Stimulated activated naive CD8-positive, alpha-beta T cell treated with anti-CD3 and anti-CD28 coated beads, Interleukin-15, Interleukin-2, amounts not matched to agents 100 U/mL and 50 U/mL, for 24 hours (primary cell): ENCODE data around the gene AOPEP.

Experiments used
- ATAC-seq: fragments of 150-1000 bp; cut with Tn5 transposase; one replicate; pipeline ENCODE4 v1.10.0; 2021
- DNase-seq: peaks from one replicate; pipeline ENCODE4 v3.0.0; 2021

Gene AOPEP

GRCh38 chr9:94993821-94994165 is 267.3 kb downstream of the AOPEP start:
- DNase-seq = no peak
- no peak for ATAC-seq

DNA sequence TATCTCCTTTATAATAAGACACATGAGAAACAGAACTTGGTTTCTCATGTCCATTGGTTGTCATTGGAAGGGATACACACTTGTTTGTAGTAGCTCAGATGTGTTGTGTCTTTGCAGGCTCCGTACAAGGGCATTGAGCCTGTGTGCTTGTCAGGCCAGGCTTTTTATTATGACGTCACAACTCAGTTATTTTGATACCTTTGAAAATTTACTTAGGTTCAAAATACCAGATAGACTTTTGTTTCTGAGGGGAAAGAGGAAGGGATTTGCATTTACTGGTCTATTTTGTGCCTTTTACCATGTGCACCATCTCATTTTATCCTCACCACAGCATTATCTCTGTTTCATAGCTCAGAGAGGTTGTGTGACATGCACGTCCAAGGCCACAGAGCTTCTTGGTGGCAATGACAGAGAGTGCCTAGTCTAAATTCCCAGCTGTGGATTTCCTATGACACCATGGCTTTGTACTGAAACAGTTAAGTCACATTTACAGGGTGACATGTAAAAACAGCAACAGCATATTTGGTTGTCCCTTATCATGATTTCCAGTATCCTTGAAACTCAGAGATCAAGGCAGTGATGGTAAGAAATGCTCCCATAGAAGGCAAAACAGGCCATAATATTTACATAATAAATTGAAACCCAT is 268.7 kb downstream of the AOPEP start:
- DNase-seq = no peak
- ATAC-seq = no peak

- no peak for DNase-seq
- no peak for ATAC-seq
Measured at GRCh38 chr9:94996641-94997040, 270.1 kb downstream of the AOPEP start.

GRCh38 chr9:94997727-94998126 is 271.2 kb downstream of the AOPEP start:
- ATAC-seq (no peak), DNase-seq (no peak)

DNA sequence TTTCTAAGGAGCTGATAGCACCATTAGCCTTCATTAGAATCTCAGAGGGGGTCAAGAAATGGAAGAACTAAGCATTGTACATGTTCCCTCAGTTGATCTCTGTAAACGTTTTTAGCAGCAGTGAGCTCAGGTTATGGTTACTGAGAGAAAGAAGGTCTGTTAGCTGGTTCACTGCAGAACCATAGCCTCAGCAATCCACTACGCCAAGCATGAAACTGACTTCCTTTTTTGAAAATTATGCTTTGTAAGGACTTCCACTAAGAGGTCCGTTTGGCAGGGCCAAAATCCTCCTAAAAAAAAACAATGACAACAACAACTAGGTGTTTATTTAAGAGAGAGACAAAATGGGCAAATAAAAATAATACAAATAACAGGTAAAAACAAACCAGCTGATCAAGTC is 273.3 kb downstream of the AOPEP start:
- DNase-seq = no peak
- no peak for ATAC-seq

GRCh38 chr9:95000821-95001220 is 274.3 kb downstream of the AOPEP start:
- no peak for ATAC-seq
- DNase-seq = no peak

- ATAC-seq (no peak), DNase-seq (no peak)
Measured at GRCh38 chr9:95001720-95002119, 275.2 kb downstream of the AOPEP start.

- no peak for ATAC-seq
- DNase-seq = peak; percentile 32
Measured at GRCh38 chr9:95003689-95004410, 277.4 kb downstream of the AOPEP start.

DNA sequence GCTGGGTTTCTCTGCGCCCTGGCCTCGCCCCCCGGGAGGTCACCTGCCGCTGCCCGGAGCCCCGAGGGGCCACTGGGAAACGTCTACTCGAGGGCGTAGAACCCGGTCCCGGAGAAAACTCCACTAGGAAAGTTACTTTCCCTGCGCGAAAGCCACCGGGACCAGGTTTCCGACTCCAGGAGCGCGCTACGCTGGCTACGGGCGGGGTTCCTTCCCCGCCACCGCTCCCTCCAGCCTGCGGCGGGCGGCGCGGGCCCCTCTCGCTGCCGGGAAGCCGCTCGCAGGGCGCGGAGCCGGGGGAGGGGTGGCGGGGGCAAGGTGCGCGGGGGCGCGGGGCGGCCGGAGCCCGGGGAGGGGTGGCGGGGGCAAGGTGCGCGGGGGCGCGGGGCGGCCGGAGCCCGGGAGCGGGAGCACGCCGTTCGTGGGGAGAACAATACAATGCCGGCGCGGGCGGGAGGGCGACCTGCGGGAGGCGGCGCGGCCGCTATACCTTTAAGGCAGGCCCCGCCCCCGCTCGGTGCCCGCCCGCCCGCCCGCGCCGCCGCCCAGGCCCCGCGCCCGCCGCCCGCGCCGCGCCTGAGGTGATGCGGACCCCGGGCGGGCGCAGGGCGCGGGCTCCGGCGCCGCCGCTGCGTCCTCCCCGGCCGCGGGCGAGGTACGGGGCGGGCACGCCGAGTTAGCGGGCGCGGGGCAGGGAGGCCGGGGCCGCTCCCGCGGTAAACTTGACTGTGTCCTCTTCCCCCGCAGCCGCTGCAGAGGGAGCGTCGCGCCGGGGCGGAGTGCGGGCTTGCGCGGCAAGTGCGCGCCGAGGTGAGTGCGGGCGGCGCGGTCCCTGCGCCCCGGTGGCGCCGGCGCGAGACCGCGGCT is 278.1 kb downstream of the AOPEP start:
- ATAC-seq = peak; percentile 61
- peak; percentile 32 for DNase-seq

- ATAC-seq (no peak), DNase-seq (no peak)
Measured at GRCh38 chr9:95005278-95006143, 279.0 kb downstream of the AOPEP start.

DNA sequence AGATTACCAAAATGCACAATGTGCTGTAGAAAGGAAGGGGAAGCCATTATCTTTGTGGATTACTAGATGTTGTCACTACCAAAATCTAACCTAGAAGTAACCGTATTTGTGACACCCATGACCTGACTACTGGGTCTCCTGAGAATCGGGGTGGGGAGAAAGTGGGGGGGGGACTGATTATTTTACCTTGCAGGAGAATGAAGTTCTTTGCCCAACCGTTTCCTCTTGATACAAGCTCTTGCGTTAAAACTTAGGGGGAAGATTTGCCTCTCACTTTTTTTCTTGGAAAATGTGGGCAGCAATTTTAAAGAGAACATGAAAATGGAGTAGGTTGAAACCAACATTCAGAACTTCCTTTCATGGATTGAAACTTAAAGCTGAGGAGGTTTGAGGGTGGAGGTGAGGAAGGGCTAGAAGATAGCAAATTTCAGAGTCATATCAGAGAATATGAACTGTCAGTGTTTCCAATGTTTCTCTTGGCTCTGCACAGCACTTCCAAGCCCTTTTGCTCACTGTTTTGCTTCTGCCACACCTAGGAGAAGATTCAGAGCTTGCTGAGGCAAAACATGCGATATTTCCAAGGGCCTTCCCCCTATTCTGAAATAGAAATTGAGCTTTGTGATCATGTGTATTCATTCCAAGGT is 280.8 kb downstream of the AOPEP start:
- peak; percentile 60 for ATAC-seq
- DNase-seq = no peak

GRCh38 chr9:95008151-95008771 is 281.8 kb downstream of the AOPEP start:
- DNase-seq (no peak), ATAC-seq (no peak)

DNA sequence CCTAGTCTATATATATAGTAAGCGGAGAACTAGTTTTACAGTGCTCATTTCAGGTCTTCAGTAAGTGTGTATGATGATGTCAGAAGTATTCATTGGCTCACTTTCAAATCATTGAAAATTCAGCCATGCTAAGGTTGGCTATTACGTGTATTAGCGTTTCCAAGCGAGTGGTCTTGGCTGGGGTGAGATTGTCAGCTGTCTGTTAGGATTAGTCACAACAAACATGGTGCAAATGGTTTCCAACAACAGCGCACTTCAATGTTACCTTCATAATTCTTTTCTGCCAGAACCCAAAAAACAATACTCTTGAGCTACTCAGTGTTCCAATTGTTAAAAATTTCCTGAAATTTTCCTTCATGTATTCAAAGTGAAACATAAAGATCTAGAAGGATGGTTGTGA is 283.0 kb downstream of the AOPEP start:
- DNase-seq = no peak

GRCh38 chr9:95010431-95010838 is 283.9 kb downstream of the AOPEP start:
- ATAC-seq (no peak), DNase-seq (no peak)

More for the DNA sequence above, 283.0 kb downstream of the AOPEP start:
- no peak for ATAC-seq

DNA sequence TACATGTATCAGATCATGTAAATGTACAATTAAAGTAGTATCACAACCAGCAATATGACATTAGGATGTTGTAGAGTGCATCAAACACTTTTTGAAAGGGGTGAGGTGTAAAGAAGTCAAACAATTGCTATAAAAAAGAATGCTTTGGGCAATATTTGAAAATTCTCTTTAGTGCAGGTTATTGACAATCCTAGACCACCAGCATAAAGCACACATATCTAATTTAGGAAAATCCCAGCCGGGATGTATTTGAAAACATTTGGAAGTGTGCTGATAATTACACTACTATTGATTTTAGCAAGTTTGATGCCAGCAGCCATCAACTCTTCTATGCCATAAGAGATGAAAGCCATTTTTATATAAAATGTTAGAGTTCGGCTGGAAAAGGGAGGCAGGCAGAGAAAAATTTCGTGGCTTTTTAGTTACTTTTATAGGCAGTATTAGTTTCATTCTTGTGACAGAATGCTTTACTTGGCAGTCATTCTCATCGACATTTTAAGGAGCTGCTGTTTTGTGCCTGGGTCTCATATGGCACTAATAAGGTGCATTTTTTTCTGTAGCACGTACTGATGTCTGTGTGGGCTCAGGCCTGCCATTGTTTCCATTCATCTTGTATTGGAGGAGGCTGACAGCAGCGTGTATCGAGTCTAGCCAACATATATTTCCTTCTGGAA is 285.7 kb downstream of the AOPEP start:
- DNase-seq (no peak), ATAC-seq (no peak)

DNA sequence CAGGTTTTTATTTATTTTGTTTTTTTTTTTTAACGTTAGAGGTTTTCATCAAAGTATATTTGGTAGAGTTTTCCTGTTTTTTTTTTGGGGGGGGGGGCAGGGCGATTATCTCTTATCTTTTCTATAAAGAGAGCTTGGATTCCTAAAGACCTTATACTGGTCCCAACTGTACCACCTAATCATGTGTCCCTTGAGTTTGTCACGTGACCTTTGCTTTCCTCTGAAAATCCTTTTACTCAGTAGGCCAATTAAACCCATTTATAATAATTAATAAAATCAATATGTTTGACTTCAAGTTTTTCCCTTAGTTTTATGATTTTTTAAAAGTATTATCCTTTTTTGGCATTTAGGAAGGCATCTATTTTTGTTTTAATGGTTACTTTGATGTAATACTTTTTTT is 286.4 kb downstream of the AOPEP start:
- no peak for ATAC-seq
- no peak for DNase-seq

- ATAC-seq = no peak
- DNase-seq = no peak
Measured at GRCh38 chr9:95014917-95015316, 288.4 kb downstream of the AOPEP start.

GRCh38 chr9:95015569-95015968 is 289.1 kb downstream of the AOPEP start:
- no peak for ATAC-seq

DNA sequence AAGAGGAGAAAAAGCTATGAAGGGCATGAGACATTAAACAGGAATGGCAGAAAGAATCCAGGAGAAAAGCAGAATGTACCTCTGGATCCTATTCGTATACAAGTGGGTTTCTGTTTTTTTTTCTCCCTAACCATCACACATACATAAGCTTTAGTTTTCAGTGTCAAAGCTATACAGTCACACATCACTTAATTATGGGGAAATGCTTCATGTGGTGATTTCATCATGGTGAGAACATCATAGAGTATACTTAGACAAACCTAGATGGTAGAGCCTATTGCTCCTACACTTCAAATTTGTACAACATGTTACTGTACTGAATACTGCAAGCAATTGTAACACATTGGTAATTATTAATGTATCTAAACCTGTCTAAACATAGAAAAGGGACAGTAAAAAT is 290.6 kb downstream of the AOPEP start:
- ATAC-seq = no peak

More at GRCh38 chr9:95015569-95015968, 289.1 kb downstream of the AOPEP start:
- DNase-seq = no peak

GRCh38 chr9:95017661-95018060 is 291.2 kb downstream of the AOPEP start:
- ATAC-seq = no peak
- DNase-seq = no peak

More for the DNA sequence above, 290.6 kb downstream of the AOPEP start:
- no peak for DNase-seq
